8988T (cell line): Measurements from ENCODE around the gene NOC2L.

Experiments
- DNase-seq: peaks from one replicate; pipeline ENCODE4 v3.0.0; 2011

The NOC2L gene

GRCh38 chr1:913491-914130, 45.4 kb downstream of the NOC2L start:
- DNase-seq = no peak

- no peak for DNase-seq
Measured at GRCh38 chr1:912740-913301, 46.2 kb downstream of the NOC2L start.

GRCh38 chr1:911875-912739, 46.9 kb downstream of the NOC2L start:
- peak; percentile 9 for DNase-seq

GRCh38 chr1:910881-911721, 48.0 kb downstream of the NOC2L start:
- peak; percentile 8 for DNase-seq

- DNase-seq = peak; percentile 8
Measured at GRCh38 chr1:910311-910880, 48.7 kb downstream of the NOC2L start.

- no peak for DNase-seq
Measured at GRCh38 chr1:909861-910310, 49.2 kb downstream of the NOC2L start.

GRCh38 chr1:908661-909060, 50.4 kb downstream of the NOC2L start:
- no peak for DNase-seq

GRCh38 chr1:907611-908451, 51.2 kb downstream of the NOC2L start:
- DNase-seq = peak; percentile 13

GRCh38 chr1:906600-907420, 52.2 kb downstream of the NOC2L start:
- DNase-seq = peak; percentile 67

GRCh38 chr1:905811-906599, 53.1 kb downstream of the NOC2L start:
- DNase-seq = peak; percentile 17

- peak; percentile 6 for DNase-seq
Measured at GRCh38 chr1:905071-905749, 53.8 kb downstream of the NOC2L start.

GRCh38 chr1:904310-904950, 54.6 kb downstream of the NOC2L start:
- peak; percentile 52 for DNase-seq

GRCh38 chr1:903721-904271, 55.3 kb downstream of the NOC2L start:
- DNase-seq = peak; percentile 8

- DNase-seq = no peak
Measured at GRCh38 chr1:903305-903704, 55.8 kb downstream of the NOC2L start.

- DNase-seq = no peak
Measured at GRCh38 chr1:902802-903201, 56.3 kb downstream of the NOC2L start.

GRCh38 chr1:901108-901859, 57.8 kb downstream of the NOC2L start:
- DNase-seq = no peak

- peak; percentile 11 for DNase-seq
Measured at GRCh38 chr1:899636-900317, 59.3 kb downstream of the NOC2L start.
